HG02798 (cell line): ENCODE data around the gene RNF182.
"Not testable (repeated sequence)": the region's sequence is repeated elsewhere in the genome, so short reads cannot be mapped to it uniquely, and the experiment has no call there.

Experiments used
- ATAC-seq: cut with Tn5 transposase; IDR thresholded peaks from one replicate; pipeline ENCODE4 v1.9.1; 2021; ENCODE audit warnings: mild to moderate bottlenecking; ENCODE audit not compliant: unreplicated experiment, poor library complexity

Gene RNF182

GRCh38 chr6:13924949-13925881 lies at the start of gene RNF182:
Gene RNF182 (plus strand): TSS chr6:13924952. CDS start chr6:13977120, 52,168 bp downstream.
- ATAC-seq: peak; percentile 49

- no peak for ATAC-seq
Measured at GRCh38 chr6:13877051-13877450, 47.7 kb upstream of the RNF182 start.

GRCh38 chr6:13880061-13880663 lies 44.6 kb upstream of the RNF182 start:
- ATAC-seq: not testable (repeated sequence)

GRCh38 chr6:13881621-13882165 lies 43.1 kb upstream of the RNF182 start:
- no peak for ATAC-seq

- ATAC-seq: no peak
Measured at GRCh38 chr6:13883966-13884365, 40.8 kb upstream of the RNF182 start.

- ATAC-seq: no peak
Measured at GRCh38 chr6:13884397-13884796, 40.4 kb upstream of the RNF182 start.

- no peak for ATAC-seq
Measured at GRCh38 chr6:13885601-13886000, 39.2 kb upstream of the RNF182 start.

- no peak for ATAC-seq
Measured at GRCh38 chr6:13886949-13887348, 37.8 kb upstream of the RNF182 start.

GRCh38 chr6:13892017-13892645 lies 32.6 kb upstream of the RNF182 start:
- no peak for ATAC-seq

GRCh38 chr6:13902922-13903321 lies 21.8 kb upstream of the RNF182 start:
- no peak for ATAC-seq

GRCh38 chr6:13903364-13903763 lies 21.4 kb upstream of the RNF182 start:
- no peak for ATAC-seq

GRCh38 chr6:13907001-13907350 lies 17.8 kb upstream of the RNF182 start:
- no peak for ATAC-seq

GRCh38 chr6:13907614-13908215 lies 17.0 kb upstream of the RNF182 start:
- ATAC-seq: no peak

GRCh38 chr6:13908955-13909381 lies 15.8 kb upstream of the RNF182 start:
- ATAC-seq: peak; percentile 41

- ATAC-seq: no peak
Measured at GRCh38 chr6:13910443-13910842, 14.3 kb upstream of the RNF182 start.

GRCh38 chr6:13911337-13911736 lies 13.4 kb upstream of the RNF182 start:
- no peak for ATAC-seq

GRCh38 chr6:13913226-13914001 lies 11.3 kb upstream of the RNF182 start:
- no peak for ATAC-seq

GRCh38 chr6:13914351-13914750 lies 10.4 kb upstream of the RNF182 start:
- ATAC-seq: no peak

GRCh38 chr6:13915561-13916229 lies 9.1 kb upstream of the RNF182 start:
- ATAC-seq: no peak
